ENCODE results near the gene SERINC1.

SERINC1 gene

GRCh38 chr6:122404444-122404843 is 67.2 kb downstream of the SERINC1 start:
- no peak for TF ChIP-seq CTCF (conservative IDR thresholded peaks at IDR 0.05; ENCODE audit: low read depth, low read length)
- no peak overlapping the region for H3K4me3 ChIP-seq (ENCODE audit: low read length)
- DNase-seq (ENCODE audit: low read depth): no peak

- no peak for TF ChIP-seq CTCF (conservative IDR thresholded peaks at IDR 0.05; ENCODE audit: low read depth, low read length)
Measured at GRCh38 chr6:122401104-122401503, 70.5 kb downstream of the SERINC1 start.

GRCh38 chr6:122400462-122401089 is 71.0 kb downstream of the SERINC1 start:
- TF ChIP-seq CTCF (conservative IDR thresholded peaks at IDR 0.05; ENCODE audit: low read depth, low read length): no peak
- DNase-seq (ENCODE audit: low read depth): no peak
- peak overlapping the region; percentile 90 for H3K4me3 ChIP-seq (ENCODE audit: low read length)

More at GRCh38 chr6:122401104-122401503, 70.5 kb downstream of the SERINC1 start:
- peak; percentile 30 for DNase-seq (ENCODE audit: low read depth)
- H3K4me3 ChIP-seq (ENCODE audit: low read length): peak overlapping the region; percentile 90

GRCh38 chr6:122400121-122400450 is 71.5 kb downstream of the SERINC1 start:
- TF ChIP-seq CTCF (conservative IDR thresholded peaks at IDR 0.05; ENCODE audit: low read depth, low read length): no peak
- DNase-seq (ENCODE audit: low read depth): no peak
- peak overlapping the region; percentile 90 for H3K4me3 ChIP-seq (ENCODE audit: low read length)

GRCh38 chr6:122399348-122400120 is 72.1 kb downstream of the SERINC1 start, which contains the start of gene HSF2:
Gene HSF2 (plus strand): TSS chr6:122399652. CDS start chr6:122399738, 86 bp downstream.
- peak; percentile 26 for TF ChIP-seq CTCF (conservative IDR thresholded peaks at IDR 0.05; ENCODE audit: low read depth, low read length)
- H3K4me3 ChIP-seq (ENCODE audit: low read length): peak within 1 kb of the TSS; percentile 90
- DNase-seq (ENCODE audit: low read depth): peak; percentile 98

GRCh38 chr6:122399055-122399347 is 72.6 kb downstream of the SERINC1 start:
- H3K4me3 ChIP-seq (ENCODE audit: low read length): peak overlapping the region; percentile 24
- no peak for TF ChIP-seq CTCF (conservative IDR thresholded peaks at IDR 0.05; ENCODE audit: low read depth, low read length)
- no peak for DNase-seq (ENCODE audit: low read depth)

GRCh38 chr6:122394016-122394415 is 77.6 kb downstream of the SERINC1 start:
- TF ChIP-seq CTCF (conservative IDR thresholded peaks at IDR 0.05; ENCODE audit: low read depth, low read length): no peak
- H3K4me3 ChIP-seq (ENCODE audit: low read length): no peak overlapping the region
- no peak for DNase-seq (ENCODE audit: low read depth)
